GM19324 (cell line): ENCODE results near the gene ATP5IF1.

Experiments
- ATAC-seq: cut with Tn5 transposase; IDR thresholded peaks from one replicate; pipeline ENCODE4 v1.9.1; 2021; ENCODE audit warnings: mild to moderate bottlenecking, moderate library complexity; ENCODE audit not compliant: unreplicated experiment, low FRiP score

ATP5IF1 gene

DNA sequence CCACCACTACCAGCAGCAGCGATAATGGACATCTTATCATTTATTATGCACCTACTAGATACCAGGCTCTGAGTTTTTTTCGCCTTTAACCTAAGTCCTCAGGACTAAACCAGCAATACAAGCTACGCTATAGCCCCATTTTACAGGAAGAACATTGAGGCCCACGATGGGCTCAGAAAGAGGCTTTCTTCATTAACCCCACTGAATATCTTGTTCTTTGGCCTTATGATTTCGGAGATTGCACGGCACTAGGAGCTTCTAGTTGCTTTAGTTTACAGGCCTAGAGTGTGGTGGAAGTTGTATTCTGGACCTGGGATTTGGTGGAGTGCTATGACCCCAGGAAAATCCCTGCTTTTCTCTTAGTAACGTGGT lies 24.9 kb downstream of the ATP5IF1 start:
- no peak for ATAC-seq

DNA sequence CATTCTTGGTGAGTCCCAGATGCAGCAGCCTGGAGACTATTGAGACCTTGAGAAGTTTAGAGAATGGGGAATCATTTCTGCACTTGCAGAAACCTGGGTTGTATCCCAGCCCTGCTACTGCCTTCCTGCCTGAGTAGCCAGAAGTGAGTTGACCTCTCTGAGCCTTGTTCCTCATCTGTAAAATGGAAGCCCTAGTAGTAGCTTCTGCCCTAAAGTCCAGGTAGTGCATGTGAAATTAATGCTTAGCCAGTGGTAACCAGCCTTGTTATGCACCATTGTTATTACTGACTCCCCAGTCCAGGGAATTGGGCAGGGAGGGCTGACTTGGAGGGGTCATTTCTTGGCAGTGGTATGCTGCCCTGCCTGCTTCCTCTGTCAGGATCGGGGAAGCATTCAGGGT lies 29.0 kb downstream of the ATP5IF1 start:
- no peak for ATAC-seq

GRCh38 chr1:28265577-28265976 lies 29.7 kb downstream of the ATP5IF1 start:
- ATAC-seq, result no peak

DNA sequence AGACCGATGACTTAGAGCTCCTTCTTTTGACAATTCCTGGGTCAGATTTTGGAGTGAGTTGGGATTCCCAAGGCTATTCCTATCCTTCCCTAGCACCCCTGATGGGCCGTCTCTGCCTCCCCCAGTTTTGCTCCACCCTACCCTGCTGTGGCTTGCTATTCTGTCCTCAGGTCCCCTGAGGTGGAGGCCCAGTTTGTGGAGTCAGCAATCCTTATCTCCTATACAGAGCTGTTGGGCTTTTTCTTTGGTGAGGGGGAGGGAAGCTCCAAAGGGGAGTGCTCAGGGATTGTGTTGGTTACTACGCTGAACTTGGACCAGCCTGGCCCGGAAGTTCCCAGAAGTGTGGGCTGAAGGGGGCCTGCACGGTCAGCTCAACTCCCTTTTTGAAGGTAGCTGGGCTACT lies 31.0 kb downstream of the ATP5IF1 start:
- ATAC-seq, result no peak

DNA sequence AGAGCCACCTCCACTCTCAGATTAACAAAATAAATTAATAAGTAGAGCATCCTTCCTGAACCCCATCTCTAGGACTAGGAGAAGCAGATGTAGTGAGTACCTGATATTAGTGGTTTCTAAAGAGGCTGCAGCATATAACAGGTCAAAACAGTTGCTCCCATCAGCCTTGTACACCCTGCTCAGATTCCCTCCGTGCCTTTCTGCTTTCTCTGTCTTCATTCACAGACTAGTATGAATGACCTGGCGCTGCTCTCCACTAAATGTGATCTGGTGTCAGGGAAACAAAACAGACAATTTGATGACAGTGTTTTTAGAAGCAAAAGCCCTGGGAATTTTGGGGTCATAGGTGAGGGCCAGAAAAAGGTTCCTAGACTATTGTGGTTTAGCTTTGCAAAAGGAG lies 31.7 kb downstream of the ATP5IF1 start:
- ATAC-seq, result no peak

GRCh38 chr1:28269529-28269928 lies 33.6 kb downstream of the ATP5IF1 start:
- no peak for ATAC-seq

DNA sequence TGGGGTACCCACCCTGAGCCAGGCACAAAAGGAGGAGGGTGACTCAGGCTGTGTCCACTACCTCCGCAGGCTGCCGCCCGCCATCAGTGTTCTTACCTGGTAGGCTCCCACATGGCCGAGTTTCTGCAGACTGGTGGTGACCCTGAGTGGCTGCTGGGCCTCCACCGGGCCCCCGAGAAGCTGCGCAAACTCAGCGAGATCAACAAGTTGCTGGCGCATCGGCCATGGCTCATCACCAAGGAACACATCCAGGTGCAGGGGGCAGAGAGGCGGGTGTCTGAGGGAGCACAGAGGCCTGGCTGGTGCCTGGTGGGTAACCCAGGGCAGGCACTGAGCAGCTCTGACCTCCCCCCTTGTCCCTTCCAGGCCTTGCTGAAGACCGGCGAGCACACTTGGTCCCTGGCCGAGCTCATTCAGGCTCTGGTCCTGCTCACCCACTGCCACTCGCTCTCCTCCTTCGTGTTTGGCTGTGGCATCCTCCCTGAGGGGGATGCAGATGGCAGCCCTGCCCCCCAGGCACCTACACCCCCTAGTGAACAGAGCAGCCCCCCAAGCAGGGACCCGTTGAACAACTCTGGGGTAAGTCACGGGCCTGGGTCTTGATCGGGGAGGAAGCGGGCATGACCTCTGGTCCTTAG lies 36.4 kb downstream of the ATP5IF1 start:
- no peak for ATAC-seq

DNA sequence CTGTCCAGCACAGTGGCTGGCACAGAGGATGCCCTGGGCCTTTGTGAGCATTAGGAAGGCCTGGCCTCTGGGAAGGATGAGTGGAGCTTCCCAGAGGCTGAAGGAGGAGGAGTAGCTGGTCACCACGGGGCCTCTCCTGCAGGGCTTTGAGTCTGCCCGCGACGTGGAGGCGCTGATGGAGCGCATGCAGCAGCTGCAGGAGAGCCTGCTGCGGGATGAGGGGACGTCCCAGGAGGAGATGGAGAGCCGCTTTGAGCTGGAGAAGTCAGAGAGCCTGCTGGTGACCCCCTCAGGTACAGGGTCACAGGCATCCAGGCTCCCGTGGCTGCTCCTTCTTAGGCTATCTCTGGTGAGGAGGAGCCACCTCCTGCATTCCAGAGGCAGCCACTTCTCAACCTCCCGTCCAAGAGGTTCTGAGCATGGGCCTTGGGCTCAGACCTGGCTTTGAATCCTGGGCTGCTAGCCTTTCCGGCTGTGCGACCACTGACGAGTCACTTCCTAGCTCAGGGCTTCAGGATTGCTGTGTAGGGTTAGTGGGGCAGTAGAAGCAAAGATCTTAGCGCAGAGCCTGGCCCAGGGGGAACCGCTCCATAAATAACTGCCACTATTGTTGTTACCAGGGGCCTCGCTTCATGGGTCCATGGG lies 37.4 kb downstream of the ATP5IF1 start:
- ATAC-seq, result no peak

DNA sequence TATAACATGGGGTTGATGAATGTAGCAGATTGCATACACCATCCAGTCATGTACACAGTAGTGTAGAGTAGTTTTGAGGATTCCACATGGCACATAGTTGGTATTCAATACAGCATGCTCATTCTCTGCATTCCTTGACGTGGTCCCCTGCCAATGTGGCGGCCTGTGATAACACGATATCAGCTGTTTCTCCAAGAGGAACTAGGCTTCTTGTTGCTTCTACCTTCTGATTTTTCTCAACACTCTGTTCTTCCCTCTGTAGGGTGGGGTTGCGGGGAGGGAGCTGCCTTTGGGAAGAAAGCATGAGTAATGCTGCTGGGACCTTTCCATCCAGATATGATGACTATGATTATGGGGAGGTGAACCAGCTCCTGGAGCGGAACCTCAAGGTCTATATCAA lies 42.8 kb downstream of the ATP5IF1 start:
- ATAC-seq, result no peak

GRCh38 chr1:28279721-28280120 lies 43.8 kb downstream of the ATP5IF1 start:
- no peak for ATAC-seq

GRCh38 chr1:28280501-28280900 lies 44.6 kb downstream of the ATP5IF1 start:
- ATAC-seq, result no peak

DNA sequence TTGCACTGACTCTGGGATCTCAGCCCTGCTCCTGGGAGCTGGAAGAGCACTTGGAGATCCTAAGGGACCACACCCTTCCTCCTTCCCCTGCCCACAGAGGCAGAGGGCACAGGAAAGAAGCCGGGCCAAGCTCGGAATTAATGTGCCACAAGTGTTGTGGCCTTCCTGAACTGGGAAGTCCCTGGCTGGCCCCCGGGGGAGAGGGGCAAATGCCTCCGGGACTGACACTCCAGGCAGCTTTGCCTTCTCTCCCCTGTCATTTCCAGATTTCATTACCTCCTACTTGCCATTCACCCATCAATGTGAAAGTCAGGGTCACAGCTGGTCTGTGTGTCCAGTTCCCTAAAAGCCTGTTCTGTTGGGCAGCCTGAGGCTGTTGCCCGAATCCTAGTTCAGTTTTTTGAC lies 45.1 kb downstream of the ATP5IF1 start:
- no peak for ATAC-seq

DNA sequence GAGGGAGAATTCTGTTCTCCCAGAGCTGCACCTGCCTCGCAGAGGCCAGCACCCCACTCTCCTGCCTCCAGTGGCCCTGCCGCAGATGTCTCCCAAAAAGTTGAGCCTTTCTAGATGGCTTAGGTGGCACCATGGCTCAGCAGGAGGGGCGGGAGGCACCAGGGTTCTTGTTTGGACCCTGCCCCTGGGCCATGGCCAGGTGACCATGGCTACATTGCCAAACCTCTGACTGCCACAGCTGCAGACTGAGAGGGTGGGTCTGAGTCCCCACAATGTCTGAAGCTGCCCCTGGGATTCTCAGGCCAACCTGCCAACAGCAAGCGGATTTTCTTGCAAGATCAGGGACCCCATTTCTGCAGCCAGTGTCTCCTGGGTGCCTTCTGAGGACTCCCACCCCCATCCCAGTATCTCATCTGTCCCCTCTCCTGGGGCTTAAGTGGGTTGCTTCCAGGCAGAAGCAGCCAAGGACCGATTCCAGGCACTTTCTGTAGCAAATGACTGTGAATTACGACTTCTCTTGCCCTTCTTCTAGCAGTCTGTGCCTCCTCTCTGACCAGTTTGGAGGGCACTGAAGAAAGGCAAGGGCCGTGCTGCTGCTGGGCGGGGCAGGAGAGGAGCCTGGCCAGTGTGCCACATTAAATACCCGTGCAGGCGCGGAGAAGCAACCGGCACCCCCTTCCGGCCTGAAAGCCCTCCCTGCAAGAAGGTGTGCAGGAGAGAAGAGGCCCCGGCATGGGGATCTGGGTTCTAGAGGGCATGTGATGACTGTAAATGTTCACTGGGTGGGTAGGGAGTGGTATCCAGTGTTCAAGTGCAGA lies 45.9 kb downstream of the ATP5IF1 start:
- ATAC-seq, result no peak

DNA sequence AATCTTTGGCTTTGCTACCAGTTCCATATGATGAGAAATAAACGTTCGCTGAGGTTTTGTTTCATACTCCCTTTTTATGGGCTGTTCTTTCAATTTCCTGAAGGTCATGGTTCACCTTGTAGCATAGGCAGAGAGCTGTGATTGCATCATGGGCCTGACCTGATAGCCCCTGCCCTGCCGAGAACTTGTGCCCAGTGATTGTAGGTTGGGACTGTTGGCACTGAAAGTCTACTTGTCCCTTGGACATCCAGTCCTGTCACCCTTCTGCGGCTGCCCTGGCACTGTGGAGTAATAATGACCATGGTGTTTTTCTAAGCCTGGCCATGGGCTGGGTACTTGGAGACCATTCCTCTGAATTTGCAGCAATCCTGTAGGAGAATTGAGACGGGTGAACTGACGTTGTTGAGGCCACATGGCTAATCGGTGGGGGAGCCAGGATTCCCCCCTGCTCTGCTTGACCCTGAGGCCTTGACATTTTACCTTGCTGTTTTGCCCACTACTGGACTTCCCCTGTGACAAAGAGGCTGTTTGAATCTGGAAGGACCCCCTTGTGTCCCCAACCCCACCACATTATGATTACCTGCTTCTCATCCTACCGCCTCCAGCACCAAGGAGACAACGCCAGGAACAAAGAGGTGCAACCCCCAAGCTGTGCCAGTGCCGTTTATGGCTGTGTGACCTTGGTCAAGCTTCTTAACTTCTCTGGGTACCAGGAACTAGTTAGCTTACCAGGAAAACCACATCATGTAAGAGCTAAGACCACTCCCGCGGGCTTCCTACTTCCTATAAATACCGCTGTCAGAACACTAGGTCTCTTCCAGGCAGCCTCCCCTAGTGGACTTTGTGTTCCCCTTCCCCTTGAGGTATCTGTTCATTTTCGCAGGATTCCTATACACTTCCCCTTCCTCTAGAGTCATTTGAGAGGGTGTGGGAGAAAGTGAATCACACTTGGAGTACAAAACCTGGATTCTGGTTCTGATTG lies 46.8 kb downstream of the ATP5IF1 start:
- no peak for ATAC-seq

DNA sequence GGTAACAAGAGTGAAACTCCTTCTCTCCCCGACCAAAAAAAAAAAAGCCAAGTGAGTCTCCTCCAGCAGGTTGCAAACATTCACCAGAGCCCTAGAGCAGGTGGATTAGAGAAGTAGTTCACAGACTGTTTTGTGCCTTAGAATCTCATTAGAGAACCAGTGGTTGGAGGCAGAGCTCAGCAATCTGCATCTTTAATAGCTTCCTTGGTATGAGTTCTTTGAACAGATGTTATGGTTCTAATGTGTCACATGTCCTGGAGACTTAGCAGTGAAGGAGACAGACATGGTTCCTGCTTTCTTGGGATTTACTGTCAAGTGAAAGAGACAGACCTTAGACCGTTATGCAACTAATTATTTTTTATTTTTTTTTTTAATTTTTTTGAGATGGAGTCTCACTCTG lies 50.2 kb downstream of the ATP5IF1 start:
- no peak for ATAC-seq
